ENCODE measurements around the gene INS. TPM values are rescaled to one million over a fixed set of nuclear protein-coding genes. Genes with fewer than 3 reads are reported as not detected.

The INS gene
- total and polyA plus RNA-seq, 2 of the 8 experiments (the other 6 are each of a cell fraction or from before 2014, with no cell fraction given): not detected

GRCh38 chr11:2186669-2187279 lies 25.8 kb upstream of the INS start:
- Histone ChIP-seq H3K23me2 (ENCODE audit: low read depth, low read length) (peaks cover 9% of the 10 kb centered on the region; the same call in 1 of the 2 replicates), H4K20me1 (replicated peaks in 1 of 2; ENCODE audit: control insufficient read depth in 1 of 2, insufficient read depth in 2 of 2, low read length in 2 of 2) (peaks cover 0 to 12% of the 10 kb centered on the region in 2 experiments), H3K18ac (ENCODE audit: extremely low read depth, low read length) (no peak overlapping the region), H2AFZ (ENCODE audit: low read length) (no peak overlapping the region), H2BK5ac (ENCODE audit: low read depth, low read length) (0 out of 2 replicates have a peak overlapping the region, but pooled peaks have one; percentile 11), H3K27ac (ENCODE audit: low read depth, low read length) (no peak overlapping the region), H3K4me3 (ENCODE audit: extremely low read depth in 1 of 4, insufficient read depth in 2 of 4, low read depth in 3 of 4, low read length in 4 of 4) (no peak overlapping the region), H2BK120ac (replicated peaks; ENCODE audit: low read depth, low read length) (no peak overlapping the region), H3K79me2 (ENCODE audit: control insufficient read depth in 1 of 2, insufficient read depth in 2 of 2, low read length in 2 of 2) (no peaks in the 10 kb centered on the region), H3K9ac (replicated peaks in 1 of 4; ENCODE audit: extremely low read depth in 1 of 4, low read depth in 3 of 4, low read length in 3 of 4) (no peak overlapping the region), H2BK12ac (ENCODE audit: low read depth, low read length) (peak overlapping the region; percentile 45; the same call in 1 of the 2 replicates), H4K91ac (replicated peaks; ENCODE audit: insufficient read length, low read length) (peak overlapping the region; percentile 98), H2BK20ac (ENCODE audit: low read length) (no peak overlapping the region), H4K8ac (ENCODE audit: extremely low read depth, insufficient read depth, low read length) (peak overlapping the region; percentile 38), H3K9me3 (ENCODE audit: insufficient read depth in 2 of 2, low read depth in 1 of 2, low read length in 1 of 2) (no peaks in the 10 kb centered on the region), H3K4me1 (replicated peaks in 1 of 4; ENCODE audit: control insufficient read depth in 3 of 4, insufficient read depth in 4 of 4, low read length in 3 of 4) (no peaks in the 10 kb centered on the region; a peak in 2 of 7 replicates), H2BK15ac (ENCODE audit: low read length) (peak overlapping the region; percentile 67), H4K5ac (ENCODE audit: insufficient read length, low read depth, low read length) (peak overlapping the region; percentile 10), H3K79me1 (ENCODE audit: low read depth, low read length) (no peaks in the 10 kb centered on the region), H2AK5ac (ENCODE audit: low read depth, low read length) (peak overlapping the region; percentile 94), H3K27me3 (replicated peaks in 1 of 4; ENCODE audit: control insufficient read depth in 3 of 4, extremely low read depth in 1 of 4, insufficient read depth in 3 of 4, low read length in 3 of 4) (peaks cover 0 to 16% (median 5%) of the 10 kb centered on the region in 4 experiments; a peak in 2 of 7 replicates), H3K14ac (ENCODE audit: insufficient read length) (no peak overlapping the region), H3K4me2 (ENCODE audit: insufficient read depth in 1 of 2, low read depth in 2 of 2, low read length in 2 of 2) (no peak overlapping the region; a peak in 1 of 4 replicates), H3K4ac (replicated peaks; ENCODE audit: insufficient read length, low read depth, low read length) (peak overlapping the region; percentile 69), H3K23ac (ENCODE audit: insufficient read length) (no peak overlapping the region), H3K56ac (replicated peaks; ENCODE audit: insufficient read length, low read depth, low read length) (peak overlapping the region; percentile 100), H3K36me3 (ENCODE audit: control insufficient read depth in 2 of 4, insufficient read depth in 4 of 4, low read length in 3 of 4) (no peaks in the 10 kb centered on the region)
- CTCF ChIA-PET (ENCODE audit: partially characterized antibody): interaction anchor here (0.6 to 4.3 kb wide), 44 partner anchors 8 to 495 kb away, joined by 3 to 44 read pairs (median 4); partner anchors contain the start of genes C11orf21, TH and TSPAN32
- DNase-seq (ENCODE audit: low read depth in 1 of 2, low spot score in 2 of 2): peak in 1 of 2 experiments; percentile 69
- FAIRE-seq: peak; percentile 19
- POLR2A ChIA-PET (ENCODE audit: partially characterized antibody): no interaction called here
- WGBS, 2 experiments (ENCODE audit: extremely low coverage in 1 of 2, insufficient coverage in 1 of 2, insufficient read length in 1 of 2, insufficient replicate concordance in 2 of 2, low coverage in 1 of 2, low lambda C conversion rate in 2 of 2, missing lambda C conversion rate in 1 of 2): 62% methylated on average over 21 of the region's 21 CpGs; no CpG with 5 or more reads in 1 of the 2 experiments
- no peak for TF ChIP-seq SP2 (IDR thresholded peaks at IDR 0.05; ENCODE audit: low read length)
- TF ChIP-seq TEAD4 (IDR thresholded peaks at IDR 0.05; ENCODE audit: low read depth, low read length): no peak
- no peak for TF ChIP-seq KDM5A (IDR thresholded peaks at IDR 0.05; ENCODE audit: low read length)
- TF ChIP-seq SAP30 (IDR thresholded peaks at IDR 0.05; ENCODE audit: insufficient read depth, insufficient replicate concordance, low read length): no peak
- no peak for TF ChIP-seq SIX5 (IDR thresholded peaks at IDR 0.05; ENCODE audit: low read depth, low read length)
- TF ChIP-seq CBX5 (IDR thresholded peaks at IDR 0.05; ENCODE audit: low read depth, low read length): no peak
- no peak for TF ChIP-seq SIN3A (conservative IDR thresholded peaks at IDR 0.05 in 1 of 2, IDR thresholded peaks at IDR 0.05 in 1 of 2; ENCODE audit: low read depth in 1 of 2, low read length in 2 of 2)
- TF ChIP-seq CHD1 (IDR thresholded peaks at IDR 0.05; ENCODE audit: low read depth, low read length): no peak
- no peak for TF ChIP-seq TCF12 (IDR thresholded peaks at IDR 0.05; ENCODE audit: low read depth, low read length)
- 0 out of 2 replicates have a peak, but pooled peaks have one; percentile 50 for TF ChIP-seq SP4 (IDR thresholded peaks at IDR 0.05; ENCODE audit: low read length)
- TF ChIP-seq TAF1 (IDR thresholded peaks at IDR 0.05; ENCODE audit: low read depth, low read length): no peak
- TF ChIP-seq FOSL1 (IDR thresholded peaks at IDR 0.05; ENCODE audit: insufficient read depth, low read depth, low read length): no peak
- no peak for TF ChIP-seq EZH2 (IDR thresholded peaks at IDR 0.05; ENCODE audit: low read depth, low read length, severe bottlenecking)

Data from H1 (cell line).